Limb (tissue), 2 donors: Measurements from ENCODE around the gene STUM.
"Not testable (repeated sequence)": the region's sequence is repeated elsewhere in the genome, so short reads cannot be mapped to it uniquely, and the experiment has no call there.

Source experiments
- DNase-seq, 2 donors: peaks; one replicate each; pipeline ENCODE4 v3.0.0-alpha.2; 2016; ENCODE audit errors: extremely low spot score in 2 of 2

STUM gene, protein sequence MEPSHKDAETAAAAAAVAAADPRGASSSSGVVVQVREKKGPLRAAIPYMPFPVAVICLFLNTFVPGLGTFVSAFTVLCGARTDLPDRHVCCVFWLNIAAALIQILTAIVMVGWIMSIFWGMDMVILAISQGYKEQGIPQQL

DNA sequence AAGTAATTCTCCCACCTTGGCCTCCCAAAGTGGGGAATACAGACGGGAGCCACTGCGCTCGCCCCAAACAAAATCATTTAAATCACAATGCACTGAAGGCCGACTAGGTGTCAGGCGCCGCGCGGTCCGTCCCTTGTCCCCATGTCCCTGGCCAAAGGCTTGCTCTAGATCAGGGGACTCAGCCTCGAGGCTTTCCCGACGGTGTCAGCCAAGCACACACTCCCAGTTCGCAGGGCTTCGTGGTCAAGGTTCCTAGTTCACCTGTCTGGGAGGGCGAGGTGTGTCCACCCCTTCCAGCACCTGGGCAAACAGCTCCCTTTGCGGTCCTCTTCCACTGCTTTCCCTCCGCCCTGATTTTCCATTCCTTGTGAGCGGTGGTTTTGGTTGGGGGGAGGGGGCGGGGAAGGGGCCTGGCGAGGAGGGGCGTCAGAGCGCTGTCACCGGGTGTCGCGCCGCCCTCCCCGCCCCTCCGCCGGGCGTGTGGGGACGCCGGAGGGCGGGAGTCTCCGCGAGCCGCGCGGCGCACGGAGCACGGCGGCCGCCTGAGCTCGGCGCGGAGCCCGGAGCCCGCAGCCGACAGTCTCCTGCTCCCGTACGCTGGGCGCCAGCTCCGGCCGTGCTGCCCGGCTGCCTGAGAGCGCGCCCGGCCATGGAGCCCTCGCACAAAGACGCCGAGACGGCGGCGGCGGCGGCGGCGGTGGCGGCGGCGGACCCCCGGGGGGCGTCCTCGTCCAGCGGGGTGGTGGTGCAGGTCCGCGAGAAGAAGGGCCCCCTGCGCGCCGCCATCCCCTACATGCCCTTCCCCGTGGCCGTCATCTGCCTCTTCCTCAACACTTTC, at the start of gene STUM:
Gene STUM (plus strand): TSS at position 509 of the 838 bp plus-strand sequence. CDS start 141 bp downstream, at position 650.
- peak in 1 of 2 donors; percentile 75 for DNase-seq

GRCh38 chr1:226499699-226500098, 48.9 kb upstream of the STUM start:
- not testable (repeated sequence) for DNase-seq

GRCh38 chr1:226506021-226506420, 42.5 kb upstream of the STUM start:
- DNase-seq: no peak

DNA sequence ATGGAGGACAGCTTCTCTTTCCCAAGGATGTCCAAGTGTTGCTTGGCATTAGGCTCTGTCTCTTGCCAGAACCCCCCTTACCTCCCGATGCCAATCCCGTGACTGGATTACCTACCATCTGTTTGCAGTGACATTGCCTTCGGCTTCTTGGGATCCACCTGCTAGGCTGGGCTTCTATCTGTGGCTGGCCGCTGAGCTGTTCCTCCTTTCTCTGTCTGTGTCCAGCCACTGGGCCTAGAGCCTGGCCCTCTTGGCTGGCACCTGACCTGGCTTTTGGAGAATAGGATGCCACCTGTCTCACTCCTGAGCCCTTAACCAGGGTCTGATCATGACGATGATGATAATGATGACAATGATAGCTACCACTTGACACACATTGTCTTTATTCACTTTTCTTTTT, 41.6 kb upstream of the STUM start:
- no peak for DNase-seq

GRCh38 chr1:226510453-226510852, 38.1 kb upstream of the STUM start:
- DNase-seq: peak in 1 of 2 donors; percentile 6

- DNase-seq: no peak
Observed at GRCh38 chr1:226511296-226511695, 37.3 kb upstream of the STUM start.

DNA sequence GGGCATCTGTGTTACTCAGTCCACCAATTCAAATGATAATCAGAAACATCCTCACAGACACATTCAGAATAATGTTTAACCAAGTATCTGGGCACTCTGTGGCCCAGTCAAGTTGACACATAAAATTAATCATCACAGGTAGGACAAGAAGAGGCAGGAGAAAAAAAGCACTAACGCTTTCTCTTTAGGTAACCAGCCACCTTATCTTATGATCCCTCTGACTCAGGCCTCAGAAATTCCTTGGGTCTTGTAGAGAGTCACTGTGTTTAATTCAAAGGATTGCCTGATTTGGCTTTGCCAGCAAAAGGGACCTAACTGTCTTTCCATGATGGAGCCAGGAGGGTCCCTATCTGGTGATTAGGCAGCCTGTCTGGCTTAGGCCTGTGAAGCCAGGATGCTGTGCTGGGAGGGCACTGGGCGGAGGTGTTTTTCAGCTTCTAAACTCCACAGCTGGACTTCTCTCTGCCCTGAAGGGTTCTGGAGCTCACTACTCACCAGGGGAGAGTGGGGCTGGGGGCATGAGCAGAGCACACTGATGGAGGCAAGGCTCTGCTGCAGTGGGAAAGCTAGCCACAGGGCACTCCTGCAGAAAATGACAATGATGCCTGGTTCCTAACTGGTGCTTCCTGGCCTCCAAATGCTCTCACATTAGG, 36.4 kb upstream of the STUM start:
- no peak for DNase-seq

DNA sequence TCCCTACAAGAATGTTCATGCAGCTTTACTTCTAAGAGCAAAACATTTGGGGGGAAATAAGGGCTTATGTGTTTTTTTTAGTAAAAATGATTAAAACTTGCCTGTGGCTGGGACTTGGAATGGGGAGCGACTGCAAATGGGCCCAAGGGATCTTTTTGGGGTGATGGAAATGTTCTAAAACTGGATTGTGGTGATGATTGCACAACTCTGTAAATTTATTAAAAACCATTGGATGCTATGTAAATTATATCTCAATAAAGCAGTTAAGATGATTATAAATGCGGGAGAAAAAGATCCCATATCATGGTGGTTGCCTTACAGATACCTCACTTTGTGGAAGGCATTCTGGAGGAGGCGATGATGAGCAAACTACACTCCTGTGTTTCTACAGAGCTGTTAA, 30.2 kb upstream of the STUM start:
- DNase-seq: no peak

DNA sequence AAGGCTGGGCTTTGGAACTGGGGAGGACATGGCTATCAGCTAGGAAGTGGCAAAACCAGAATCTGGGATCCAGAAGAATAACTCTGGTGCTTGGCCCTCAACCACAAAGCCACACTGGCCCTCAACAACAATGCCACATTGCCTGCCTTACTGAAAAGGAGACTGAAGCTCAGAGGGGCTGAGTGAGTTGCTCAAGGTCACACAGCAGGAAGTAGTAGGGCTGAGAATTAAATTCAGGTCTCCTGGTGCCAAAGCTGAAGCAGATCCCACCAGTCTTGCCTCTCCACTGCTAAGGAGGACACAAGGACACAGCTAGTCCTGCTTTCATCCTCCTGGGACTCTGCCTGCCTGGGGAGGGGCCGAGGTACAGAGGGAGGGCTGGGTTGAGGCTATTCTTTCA, 29.4 kb upstream of the STUM start:
- DNase-seq: no peak

- no peak for DNase-seq
Observed at GRCh38 chr1:226519716-226520598, 28.6 kb upstream of the STUM start.

DNA sequence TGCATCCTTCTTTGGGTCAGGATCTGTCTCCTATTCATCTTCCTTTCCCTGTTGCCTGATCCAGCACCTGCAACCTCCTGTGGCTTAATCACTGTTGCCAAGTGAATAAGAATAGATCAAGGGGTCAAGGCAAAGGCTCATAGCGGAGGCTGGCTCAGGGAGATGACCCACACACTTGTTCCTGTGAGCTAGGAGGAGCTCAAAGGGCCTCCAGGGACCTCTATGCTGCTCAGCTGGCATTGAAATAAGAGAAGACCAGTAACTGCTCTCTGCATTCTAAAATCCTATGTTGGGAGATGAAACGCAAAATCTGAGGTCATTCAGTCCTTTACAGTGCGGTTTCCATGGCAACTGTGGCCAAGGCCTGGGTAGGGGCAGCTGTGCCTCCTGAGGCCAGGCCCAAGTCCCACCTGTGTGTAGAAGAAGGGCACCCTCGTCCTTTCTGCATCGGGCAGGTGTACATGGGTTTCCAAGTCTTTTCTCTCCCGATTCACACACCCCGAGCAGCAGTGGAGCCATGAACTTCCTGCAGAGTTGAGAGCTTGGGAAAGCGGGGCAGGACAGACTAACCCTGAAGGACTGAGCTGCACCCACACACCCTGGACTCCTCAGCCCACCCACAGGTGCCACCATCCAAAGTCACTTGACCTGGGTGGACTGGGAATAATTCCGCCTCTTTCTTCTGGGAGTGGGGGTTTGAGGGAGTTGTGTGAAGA, 27.8 kb upstream of the STUM start:
- no peak for DNase-seq

DNA sequence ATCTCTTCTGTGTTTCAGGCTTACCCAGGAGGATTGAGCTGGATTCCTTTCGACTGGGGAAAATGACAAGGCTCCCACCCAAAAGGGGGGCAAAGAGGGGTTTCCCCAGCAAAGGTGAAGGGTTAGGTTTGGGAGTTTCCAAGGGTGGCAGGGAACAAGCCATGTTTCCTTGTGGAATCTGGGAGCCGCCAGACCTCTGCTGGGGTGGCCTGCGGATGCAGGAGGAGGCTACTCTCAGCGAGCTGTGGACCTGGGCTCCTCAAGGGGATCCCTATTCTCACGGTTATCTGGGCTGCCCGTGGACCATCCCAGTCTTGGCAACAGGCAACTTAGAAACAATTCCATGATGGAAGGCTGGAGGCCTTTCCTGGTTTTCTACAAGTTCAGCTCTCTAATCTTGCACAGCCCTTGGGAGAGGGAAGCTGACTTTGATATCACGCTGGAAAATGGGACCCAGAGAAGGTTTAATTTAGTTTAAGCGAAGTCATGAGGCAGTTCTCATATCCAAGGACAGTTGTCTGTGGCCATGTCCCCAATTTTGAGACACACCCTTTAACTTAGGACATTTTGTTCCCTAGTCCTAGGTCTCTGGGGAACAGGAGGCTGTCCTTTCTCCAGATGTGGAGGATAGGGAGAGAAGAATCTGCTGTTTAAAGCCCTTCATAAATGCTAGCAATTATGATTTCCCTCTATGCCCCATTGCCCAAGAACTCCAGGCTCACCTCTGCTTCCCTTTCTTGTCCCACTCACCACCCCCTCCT, 24.7 kb upstream of the STUM start:
- no peak for DNase-seq

DNA sequence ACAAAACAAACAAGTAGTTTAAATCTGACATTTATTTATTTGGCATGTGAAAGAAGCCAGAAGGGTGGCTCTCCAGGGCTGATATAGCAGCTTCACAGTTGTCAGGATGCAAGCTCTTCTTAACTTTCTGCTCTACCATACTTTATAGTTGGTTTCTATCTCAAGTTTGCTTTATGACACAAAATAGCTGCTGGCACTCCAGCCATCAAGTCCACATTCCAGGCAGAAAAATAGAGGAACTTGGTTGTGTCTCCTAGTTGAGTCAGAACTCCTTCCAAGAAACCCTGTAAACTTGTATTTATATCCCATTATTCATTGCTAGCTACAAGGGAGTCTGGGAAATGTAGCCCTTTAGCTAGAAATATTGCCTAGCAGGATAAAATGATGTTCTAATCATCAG, 24.0 kb upstream of the STUM start:
- no peak for DNase-seq

- DNase-seq: no peak
Observed at GRCh38 chr1:226525750-226526149, 22.8 kb upstream of the STUM start.

GRCh38 chr1:226526801-226527595, 21.6 kb upstream of the STUM start:
- DNase-seq: no peak

DNA sequence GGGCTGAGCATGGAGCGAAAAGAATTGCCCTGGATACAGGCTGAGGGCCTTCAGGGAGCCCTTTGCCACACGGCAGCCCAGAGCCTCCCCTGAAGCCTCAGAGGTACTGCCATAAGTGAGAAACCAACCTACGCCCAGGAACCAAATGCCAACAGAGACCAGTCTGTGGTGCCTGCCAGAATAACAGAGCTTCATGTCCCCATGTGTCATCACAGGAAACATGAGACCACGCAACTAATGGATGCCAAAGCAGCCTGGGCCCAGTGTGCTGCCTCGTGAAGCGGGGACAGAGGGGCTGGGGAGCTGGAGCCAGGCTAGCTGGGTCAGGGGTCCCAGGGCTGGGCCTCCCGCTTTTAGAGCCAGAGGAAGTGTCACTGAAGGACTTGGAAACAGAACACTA, 18.7 kb upstream of the STUM start:
- DNase-seq: no peak

- DNase-seq: no peak
Observed at GRCh38 chr1:226530591-226530990, 18.0 kb upstream of the STUM start.

GRCh38 chr1:226531360-226532093, 17.0 kb upstream of the STUM start:
- DNase-seq: no peak

- DNase-seq: no peak
Observed at GRCh38 chr1:226532553-226532952, 16.0 kb upstream of the STUM start.
